Non-pigmented ciliary epithelial cell (primary cell): ENCODE results near the gene RAPGEF3.

Experiments
- DNase-seq: peaks from one replicate; pipeline ENCODE4 v3.0.0-alpha.2; 2010; ENCODE audit warnings: low read depth

Gene RAPGEF3

DNA sequence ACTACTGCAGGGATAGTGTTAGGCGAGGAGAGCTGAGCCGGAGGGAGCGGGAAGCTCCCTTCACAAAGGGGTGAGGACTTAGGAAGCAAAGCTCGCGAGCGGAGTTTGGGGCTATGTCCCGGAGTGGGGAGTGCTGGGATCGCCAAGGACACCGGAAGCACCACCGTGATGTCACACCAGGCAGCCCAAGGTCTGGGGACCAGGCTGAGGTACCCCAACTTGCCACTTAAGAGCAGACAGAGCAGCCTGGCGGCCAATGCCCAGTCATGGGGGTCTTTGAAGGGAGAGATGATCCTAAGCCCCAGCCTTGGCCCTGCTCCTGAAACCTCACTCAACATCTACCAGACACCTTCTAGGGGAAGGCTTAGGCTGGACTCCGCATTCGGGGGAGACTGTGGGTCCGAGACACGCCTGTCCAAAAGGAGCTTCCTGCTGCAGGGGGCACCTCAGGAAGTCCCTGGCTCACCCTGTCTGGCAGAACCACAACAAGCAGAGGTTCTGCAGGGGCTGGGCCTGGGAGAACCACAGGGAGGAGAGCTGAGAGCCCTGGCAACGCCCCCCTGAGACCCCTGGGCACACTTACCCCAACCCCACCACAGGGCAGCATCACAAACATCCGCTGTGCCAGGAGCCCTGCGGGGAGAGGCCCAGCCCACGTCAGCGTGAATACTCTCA is 32.1 kb upstream of the RAPGEF3 start:
- no peak for DNase-seq

DNA sequence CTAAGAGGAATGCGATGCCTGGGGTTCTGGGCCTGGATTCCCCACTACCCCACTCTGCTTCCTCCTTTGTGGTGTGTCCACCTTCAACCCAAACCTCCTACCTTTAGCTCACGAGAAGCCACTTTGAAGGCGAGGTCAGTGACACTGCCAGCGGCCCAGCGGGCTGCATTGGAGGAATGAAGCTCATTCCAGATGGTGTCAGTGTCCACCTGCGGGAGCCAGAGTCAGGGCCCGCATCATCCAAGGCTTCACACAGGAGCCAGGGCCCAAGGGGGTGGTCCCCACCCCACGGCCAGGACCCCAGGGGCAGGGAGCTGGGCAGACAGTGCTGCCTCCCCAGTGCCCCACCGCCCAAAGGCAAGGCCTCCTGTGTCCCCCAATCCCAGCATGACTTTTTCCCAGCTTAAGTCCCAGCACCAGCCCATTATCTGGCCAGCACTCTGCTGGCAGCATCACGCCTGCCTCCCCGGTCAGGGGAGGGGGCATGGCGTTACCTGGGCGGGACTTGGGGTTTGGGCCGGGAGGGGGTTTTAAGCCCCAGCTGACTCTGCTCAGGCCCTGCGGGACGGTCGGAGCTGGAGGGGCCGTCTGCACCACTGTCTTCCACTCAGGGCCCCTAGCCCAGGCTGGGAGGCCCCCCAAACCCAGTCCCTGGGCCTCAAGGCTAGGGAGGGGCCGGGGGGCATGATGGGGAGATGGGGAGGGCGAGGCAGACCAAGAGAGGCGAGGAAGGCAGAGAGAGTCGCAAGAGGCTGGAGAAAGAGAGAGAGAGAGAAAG is 31.2 kb upstream of the RAPGEF3 start:
- no peak for DNase-seq

GRCh38 chr12:47789141-47789540 is 30.5 kb upstream of the RAPGEF3 start:
- DNase-seq = no peak

DNA sequence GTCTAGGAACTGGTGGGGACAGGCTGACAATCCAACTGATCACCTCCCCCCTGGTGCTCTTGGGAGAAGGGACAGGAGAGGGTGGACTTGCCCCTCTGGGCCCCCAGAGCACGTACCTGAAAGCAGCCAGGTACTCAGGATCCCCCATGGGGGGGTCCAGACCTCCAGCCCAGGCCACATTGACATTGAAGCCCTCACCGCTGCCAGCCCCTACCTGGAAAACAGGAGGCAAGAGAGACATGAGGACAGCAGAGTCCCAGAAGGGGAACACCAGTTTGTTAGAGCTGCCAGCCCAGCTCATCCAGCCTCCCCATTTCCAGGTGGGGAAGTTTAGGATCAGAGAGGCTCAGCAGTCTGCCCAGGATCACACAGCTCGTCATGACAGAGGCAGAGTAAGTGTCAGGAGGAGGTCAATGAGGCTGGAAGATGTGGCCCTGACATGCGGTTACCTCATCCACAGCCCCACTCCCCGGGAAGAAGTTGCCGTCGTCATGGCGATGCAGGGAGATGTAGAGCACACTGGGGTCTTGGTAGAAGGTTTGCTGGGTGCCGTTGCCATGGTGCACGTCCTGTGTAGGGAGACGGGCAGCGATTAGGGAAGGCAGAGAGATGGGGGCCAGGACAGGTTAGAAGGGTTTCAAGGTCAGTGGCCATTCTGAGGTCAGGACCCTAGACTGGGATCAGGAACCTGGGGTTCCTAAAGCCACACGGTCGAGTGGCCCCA is 29.1 kb upstream of the RAPGEF3 start:
- DNase-seq = no peak

DNA sequence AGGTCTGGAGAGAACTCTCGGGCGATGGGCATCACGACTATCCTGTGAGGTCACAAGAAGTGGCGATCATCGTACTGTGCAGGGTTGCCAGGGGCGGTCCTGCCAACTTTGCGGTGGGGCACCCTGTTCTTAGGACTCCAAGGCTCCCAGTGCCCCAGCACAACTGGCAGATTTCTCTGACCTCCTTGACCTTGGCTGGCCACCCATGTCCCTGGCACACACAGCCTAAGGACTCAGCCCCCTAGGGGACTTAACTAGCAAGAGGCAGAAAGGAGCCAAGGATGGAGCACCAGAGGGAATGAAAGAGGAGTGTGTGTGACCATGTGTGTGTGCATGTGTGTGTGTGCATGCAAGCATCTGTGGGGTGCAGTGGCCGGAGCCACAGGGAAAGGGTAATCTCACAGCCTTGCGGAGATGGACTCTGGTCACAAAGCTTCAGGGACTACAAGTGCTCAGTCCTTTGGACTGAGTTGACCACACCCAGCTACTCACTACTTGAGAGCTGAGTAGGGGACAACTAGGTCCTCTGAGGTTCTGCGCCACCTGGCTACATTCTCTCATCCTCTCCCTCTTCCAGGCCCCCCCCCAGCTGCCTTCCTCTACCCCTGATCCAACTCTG is 28.1 kb upstream of the RAPGEF3 start:
- DNase-seq = no peak

DNA sequence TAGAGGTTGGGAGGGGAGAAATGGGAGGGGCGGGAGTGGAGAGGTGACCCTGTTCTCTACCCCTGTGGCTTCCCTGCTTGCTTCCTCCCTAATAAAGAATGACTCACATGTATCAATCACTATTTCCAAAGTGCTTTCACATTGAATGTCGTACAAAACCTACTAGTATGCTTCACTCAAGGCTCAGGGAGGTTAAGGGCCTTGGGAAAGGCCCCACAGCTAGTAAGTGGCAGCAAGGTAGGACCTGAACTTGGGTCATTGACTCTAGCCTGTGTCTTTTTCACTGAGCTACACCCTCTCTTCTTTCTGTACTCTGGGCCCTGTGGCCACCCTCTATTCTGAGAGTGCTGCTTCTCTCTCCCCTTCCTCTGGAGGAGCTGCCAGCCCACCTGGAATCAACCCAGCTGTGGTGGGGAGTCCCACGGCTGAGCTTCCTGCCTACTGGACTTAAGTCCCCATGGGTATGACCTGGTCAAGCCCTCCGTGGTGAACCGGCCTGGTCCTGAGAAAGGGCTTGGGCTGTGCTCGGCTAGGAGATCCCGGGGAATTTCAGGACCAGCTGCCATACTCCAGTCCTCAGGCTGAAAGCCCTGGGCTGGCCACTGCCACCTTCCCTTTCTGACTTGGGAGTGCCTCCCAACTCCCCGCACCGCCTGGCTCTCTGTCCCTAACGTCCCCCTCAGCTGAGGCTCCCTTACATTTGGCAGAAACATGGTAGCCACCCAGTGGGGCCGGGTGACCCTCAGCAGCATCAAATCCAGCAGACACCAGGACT is 27.4 kb upstream of the RAPGEF3 start:
- DNase-seq = no peak

DNA sequence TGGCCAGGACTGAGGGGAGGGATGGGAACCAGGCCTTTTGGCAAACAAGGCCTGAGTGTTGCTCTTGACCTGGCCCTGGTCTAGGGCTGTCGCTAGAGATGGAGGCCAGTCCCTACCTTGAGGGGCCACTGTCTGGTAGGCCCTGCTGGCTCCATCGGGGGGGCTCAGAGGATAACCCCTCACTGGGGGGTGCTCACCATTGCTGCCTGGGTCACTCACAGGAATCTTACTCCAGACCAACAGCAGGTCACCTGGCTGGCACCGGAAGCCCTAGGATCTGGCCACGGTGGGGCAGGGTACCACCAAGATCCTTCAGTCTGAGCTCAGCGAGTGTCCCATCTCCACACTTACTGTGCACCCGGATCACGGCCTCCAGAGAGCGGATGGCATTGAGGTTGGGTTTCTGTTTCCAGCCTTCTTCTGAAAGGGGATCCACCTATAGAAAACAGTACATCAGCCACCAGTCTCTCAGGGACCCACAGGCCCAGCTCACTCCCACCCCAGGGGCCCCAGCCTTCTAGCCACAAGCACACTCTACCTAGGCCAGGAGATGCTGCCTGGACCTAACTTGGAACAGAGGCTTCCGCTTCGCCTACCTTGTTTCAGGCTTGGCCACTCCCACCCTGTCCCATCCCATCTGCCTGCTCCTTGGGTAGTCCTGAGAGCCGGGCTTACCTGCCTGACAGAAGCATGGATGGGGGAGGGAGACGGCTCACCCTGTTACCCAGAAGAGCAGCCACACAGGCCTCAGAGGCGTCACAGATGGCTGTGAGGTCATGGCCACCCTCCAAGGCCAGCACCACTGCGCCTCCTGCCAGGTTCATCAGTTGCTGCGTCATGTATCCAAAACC is 26.6 kb upstream of the RAPGEF3 start:
- DNase-seq = no peak

- no peak for DNase-seq
Observed at GRCh38 chr12:47783821-47784819, 25.4 kb upstream of the RAPGEF3 start.

DNA sequence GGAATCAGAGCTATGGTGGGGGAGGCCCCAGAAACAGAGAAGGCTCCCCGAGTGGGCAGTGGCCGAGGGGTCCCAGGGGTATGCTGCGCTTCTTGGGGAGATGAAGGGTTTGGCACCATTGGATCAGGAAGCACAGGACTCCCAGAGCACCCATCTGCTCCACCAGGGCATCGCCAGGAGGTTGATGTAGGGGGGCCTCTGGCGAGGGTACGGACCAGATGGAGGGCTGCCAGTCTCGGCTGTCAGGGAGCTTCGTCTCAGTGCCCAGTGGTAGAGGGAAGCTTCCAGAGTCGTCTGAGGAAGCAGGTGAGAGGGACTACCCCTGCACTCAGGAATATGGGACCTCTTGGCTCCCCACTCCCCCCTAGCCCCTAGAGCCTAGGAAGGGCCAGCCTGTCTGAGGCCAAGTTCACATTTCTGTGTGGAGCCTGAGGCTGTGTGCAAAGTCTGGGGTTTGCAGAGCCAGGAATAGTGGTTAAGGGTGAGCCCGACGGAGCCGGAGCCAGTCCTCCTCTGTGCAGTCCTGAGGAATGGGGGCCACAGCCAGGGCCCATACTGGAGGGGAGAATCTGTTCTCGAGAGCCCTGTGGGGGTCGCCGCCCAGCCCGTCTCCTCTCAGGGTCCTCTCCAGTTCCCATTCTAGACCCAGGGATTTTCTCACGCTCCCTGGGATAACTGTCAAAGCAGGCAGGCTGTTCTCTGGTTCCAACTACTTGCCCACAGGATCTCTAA is 24.5 kb upstream of the RAPGEF3 start:
- DNase-seq = no peak

GRCh38 chr12:47782372-47782770 is 23.7 kb upstream of the RAPGEF3 start:
- DNase-seq = no peak

DNA sequence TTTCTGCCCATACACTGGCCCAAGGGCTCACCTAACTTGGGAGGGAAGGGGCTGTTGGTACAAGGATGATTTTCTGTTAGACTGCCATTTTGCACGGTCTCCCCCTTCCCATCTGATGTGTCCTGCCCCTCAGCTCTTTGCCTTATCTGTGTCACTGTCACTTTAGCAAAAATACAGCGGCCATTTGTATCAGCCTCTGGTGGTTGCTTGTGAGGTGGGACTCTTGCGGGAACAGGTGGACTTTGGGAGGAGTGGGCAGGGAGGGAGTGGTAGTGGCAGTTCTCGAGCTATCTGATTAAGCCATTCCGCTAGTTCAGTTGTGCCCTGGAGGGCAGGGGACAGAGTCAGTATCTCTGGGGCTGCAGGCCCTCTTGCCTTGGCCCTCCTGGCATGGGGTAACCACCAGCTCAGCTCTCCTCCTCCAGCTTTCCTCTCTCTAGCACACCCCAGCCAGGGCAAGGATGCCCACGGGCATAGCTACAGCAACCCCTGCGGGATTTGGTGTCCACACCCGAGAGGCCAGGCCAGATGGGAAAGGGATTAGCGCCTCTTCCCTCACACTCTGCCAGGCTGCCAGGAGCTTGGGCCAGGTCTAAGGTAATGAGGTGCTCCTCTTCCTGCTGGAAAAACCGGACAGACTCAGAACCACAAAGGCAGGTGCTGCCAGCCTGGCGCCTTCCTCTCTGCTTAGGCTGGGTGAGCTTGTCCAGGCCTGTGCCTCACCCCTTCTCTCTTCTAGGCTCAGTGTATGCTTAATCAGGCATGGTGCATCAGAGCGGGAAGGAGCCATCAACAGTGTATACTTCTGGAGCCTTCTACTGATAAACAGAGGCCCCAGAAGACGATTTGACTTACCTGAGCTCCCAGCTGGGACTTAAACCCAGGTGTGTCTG is 23.0 kb upstream of the RAPGEF3 start:
- DNase-seq = no peak

DNA sequence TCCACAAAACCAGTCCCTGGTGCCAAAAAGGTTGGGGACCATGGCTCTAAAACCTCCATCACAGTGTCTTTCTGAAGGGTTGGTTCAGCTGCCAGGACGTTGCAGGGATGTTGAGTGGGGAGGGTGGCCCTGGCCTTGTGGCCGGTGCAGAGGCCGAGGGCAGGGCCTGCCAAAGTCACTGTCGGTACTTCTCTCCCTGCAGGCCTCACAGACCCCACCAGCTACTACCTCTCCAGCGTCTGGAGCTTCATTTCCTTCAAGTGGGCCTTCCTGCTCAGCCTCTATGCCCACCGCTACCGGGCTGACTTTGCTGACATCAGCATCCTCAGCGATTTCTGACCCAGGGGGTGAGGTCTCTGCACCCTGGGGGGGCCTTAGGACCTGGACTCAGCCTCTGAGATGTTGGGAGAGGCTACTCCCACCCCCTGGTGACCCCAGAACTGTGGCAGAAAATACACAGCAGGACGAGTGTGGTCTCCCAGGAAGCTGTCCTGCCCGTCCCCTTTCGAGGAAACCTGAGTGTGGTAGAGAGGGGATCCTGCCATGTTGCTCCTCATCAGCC is 21.3 kb upstream of the RAPGEF3 start:
- no peak for DNase-seq

- peak; percentile 50 for DNase-seq
Observed at GRCh38 chr12:47779301-47779942, 20.7 kb upstream of the RAPGEF3 start.

GRCh38 chr12:47778881-47779280 is 20.2 kb upstream of the RAPGEF3 start:
- no peak for DNase-seq

DNA sequence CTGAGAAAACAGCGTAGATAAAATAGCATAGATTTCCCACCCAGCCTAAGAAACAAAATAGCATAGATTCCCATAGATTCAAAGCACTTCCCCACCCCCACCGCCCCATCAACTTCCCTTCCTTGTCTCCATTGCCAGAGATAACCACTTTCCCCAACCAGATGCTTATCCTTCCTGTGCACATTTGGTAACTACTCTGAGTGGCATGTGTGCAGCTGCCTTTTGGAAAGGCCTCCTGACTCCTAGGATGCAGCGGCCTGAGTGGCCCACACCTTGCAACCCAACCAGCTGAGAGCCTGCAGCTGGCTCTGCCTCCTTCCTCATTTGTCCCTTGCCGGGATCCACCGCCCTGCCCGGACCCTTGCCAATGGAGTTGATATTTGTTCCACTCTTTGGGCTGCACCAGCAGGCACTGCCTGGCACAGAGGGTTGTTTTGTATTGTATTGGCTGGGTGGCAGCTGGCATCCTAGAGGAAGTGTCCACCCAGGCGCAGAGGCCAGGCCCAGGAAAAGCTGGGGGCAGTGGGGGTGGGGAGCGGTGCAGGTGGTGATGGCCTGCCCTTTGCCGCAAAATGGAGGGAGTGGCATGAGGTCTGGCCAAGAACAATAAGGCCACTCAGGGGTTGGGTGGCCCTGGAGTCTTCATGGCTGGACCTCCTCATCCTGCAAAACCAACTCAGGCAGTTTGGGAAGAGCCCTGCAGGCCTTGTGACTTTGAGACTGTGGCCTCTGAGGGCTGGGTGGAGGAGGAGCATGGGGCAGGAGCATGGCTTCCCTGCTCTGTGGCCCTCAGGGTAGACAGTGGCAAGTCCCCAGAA is 19.3 kb upstream of the RAPGEF3 start:
- no peak for DNase-seq

GRCh38 chr12:47777151-47777550 is 18.5 kb upstream of the RAPGEF3 start:
- no peak for DNase-seq
